HG03280 (cell line): ENCODE measurements around the gene RASSF1.
"Not testable (repeated sequence)": the region's sequence is repeated elsewhere in the genome, so short reads cannot be mapped to it uniquely, and the experiment has no call there.

Experiments used
- ATAC-seq: cut with Tn5 transposase; IDR thresholded peaks from one replicate; pipeline ENCODE4 v1.9.1; 2021; ENCODE audit warnings: mild to moderate bottlenecking, moderate library complexity; ENCODE audit not compliant: unreplicated experiment

The RASSF1 gene

GRCh38 chr3:50288387-50289007, 52.1 kb downstream of the RASSF1 start:
- ATAC-seq: no peak

GRCh38 chr3:50287262-50287661, 53.4 kb downstream of the RASSF1 start:
- no peak for ATAC-seq

- no peak for ATAC-seq
These were observed 54.1 kb downstream of the RASSF1 start for GRCh38 chr3:50286322-50287227.

DNA sequence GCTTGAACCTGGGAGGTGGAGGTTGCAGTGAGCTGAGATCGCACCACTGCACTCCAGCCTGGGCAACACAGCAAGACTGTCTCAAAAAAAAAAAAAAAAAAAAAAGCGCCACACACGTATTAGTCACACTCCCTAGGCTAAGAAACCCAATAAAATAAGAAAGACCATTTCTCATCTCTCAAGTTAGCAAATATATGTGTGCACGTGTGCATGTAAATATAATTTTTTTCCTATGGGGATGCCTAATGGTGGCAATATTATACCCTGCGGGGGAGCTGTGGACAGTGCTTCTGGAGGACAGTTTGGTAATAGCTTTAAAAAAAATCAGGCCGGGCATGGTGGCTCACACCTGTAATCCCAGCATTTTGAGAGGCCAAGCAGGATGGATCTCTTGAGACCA, 56.5 kb downstream of the RASSF1 start:
- ATAC-seq: not testable (repeated sequence)
